Bladder microvascular endothelial cell (primary cell): ENCODE measurements around the gene GAS2L2. TPM values are rescaled to one million over a fixed set of nuclear protein-coding genes. Genes with fewer than 3 reads are reported as not detected.

ENCODE experiments used
- total RNA-seq: library from RNA; depleted of rRNA; stranded (reverse); fragments of >200 nt; gene quantifications from 2 replicates; pipeline ENCODE4 v1.2.3, GENCODE V29; 2014

GAS2L2 gene
- not detected in 2 replicates for total RNA-seq

GRCh38 chr17:35752945-35753764 lies at the start of gene GAS2L2:
TSS of gene GAS2L2 (minus strand) at chr17:35753239. CDS start at chr17:35752850, 389 bp downstream.

DNA sequence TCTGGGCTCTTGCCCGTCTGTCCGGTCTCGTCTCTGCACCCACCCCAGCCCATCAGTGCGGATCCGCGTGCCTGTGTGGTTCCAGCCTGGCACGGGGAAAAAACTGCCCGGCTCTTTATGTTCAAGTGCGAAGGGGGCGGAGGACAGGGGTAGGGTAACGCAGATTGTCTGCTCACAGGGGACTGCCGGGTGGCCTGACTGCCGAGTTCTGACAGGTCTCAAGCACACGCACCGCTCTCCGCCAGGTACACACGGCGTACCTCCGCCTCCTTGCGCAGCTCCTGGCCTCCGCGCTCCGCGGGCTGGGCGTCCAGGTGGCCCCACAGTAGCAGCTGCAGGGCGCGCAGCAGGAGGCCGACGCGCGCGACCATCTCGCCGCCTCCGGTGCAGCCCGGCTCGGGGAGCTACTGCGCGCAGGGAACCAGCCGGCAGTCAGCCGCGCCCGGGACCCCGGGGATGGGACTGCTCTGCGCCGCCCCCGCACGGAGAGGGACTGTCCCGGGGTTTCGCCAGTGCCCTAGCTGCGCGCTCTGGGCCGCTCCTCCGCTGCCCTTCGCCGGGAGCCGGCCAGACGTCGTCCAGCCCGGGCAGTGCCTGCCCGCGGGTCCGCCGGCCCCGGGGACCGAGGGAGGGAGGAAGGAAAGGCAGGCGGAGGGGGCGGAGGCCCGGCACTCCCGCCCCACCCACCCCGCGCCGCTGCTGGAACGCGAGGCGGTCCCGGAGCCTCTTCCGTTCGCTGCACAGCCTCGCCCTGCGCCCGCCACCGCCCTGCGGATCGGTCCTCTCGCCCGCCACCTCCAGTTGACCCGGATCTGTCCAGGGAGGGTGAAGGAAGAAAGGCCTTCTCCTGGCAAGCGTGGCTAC lies 42.2 kb upstream of the GAS2L2 start, which contains the start of gene MMP28:
Gene MMP28, minus strand, starts transcription at position 635 of the 864 bp plus-strand sequence. Its CDS starts 264 bp downstream, at position 371.

GRCh38 chr17:35760587-35760986 lies 7.5 kb upstream of the GAS2L2 start, which contains the start of gene C17orf50:
TSS of gene C17orf50 (plus strand) at chr17:35760887. CDS start at chr17:35760942, 55 bp downstream.

GRCh38 chr17:35731239-35731916 lies 21.7 kb downstream of the GAS2L2 start, which contains the start of gene RASL10B:
TSS of gene RASL10B (plus strand) at chr17:35731639. CDS start at chr17:35735185, 3,546 bp downstream.

Other genes starting within 250 kb of the GAS2L2 start
- gene SLFN12L, start 215.6 kb downstream of the GAS2L2 start, total RNA-seq = 0.16 and 0.25 TPM in 2 replicates
- not detected in 2 replicates for gene SLFN14, start 192.4 kb downstream of the GAS2L2 start, total RNA-seq
- gene PEX12, start 174.7 kb downstream of the GAS2L2 start, total RNA-seq = 2.1 and 4.1 TPM in 2 replicates
- 84.2 and 152 TPM in 2 replicates for gene AP2B1, start 165.9 kb downstream of the GAS2L2 start, total RNA-seq
- 0.57 TPM in 1 of 2 replicates, not detected in the other for gene RASL10B, start 21.6 kb downstream of the GAS2L2 start, total RNA-seq
- gene C17orf50, start 7.6 kb upstream of the GAS2L2 start, total RNA-seq = not detected in 2 replicates
- 11.0 and 11.3 TPM in 2 replicates for gene MMP28, start 42.4 kb upstream of the GAS2L2 start, total RNA-seq
- 41.4 and 138 TPM in 2 replicates for gene TAF15, start 56.2 kb upstream of the GAS2L2 start, total RNA-seq
- gene HEATR9, start 115.7 kb upstream of the GAS2L2 start, total RNA-seq = not detected in 2 replicates
- under 0.01 and 1.8 TPM in 2 replicates for gene CCL5, start 127.1 kb upstream of the GAS2L2 start, total RNA-seq
- gene RDM1, start 177.5 kb upstream of the GAS2L2 start, total RNA-seq = 0.19 TPM in 1 of 2 replicates, not detected in the other
- gene LYZL6, start 190.5 kb upstream of the GAS2L2 start, total RNA-seq = not detected in 2 replicates
- 0.65 TPM in 1 of 2 replicates, not detected in the other for gene CCL16, start 228.3 kb upstream of the GAS2L2 start, total RNA-seq
- gene CCL14, start 233.5 kb upstream of the GAS2L2 start, total RNA-seq = 4.4 and 11.5 TPM in 2 replicates
- gene CCL15, start 248.3 kb upstream of the GAS2L2 start, total RNA-seq = not detected in 2 replicates